ENCODE data around the gene CXCL17. TPM values are rescaled to one million over a fixed set of nuclear protein-coding genes. Genes with fewer than 3 reads are reported as not detected.
A peak's percentile ranks its signal among the peaks of the same experiment; 100 is the strongest.

CXCL17 gene
- total RNA-seq, 3 donors from 2014 or later, result not detected

DNA sequence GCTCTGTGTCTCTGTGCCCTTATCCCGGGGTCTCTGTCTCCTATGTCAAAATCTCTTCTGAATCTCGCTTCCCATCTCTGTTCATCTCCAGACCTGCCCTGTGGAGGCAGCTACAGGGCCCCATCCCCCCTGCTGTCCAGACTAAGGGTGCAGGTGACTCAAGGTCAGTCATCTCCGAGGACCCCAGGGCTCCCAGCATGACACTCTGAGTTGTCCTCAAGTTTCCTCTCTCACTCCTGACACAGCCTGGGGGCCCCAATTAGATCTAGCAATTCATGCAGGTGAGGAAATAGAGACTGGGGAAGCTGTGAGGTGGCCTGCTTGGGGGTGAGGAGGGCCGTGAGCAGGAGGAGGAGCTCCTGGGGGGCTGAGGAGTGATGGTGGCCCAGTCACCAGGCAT lies 50.6 kb downstream of the CXCL17 start:
- no peaks in the 10 kb centered on the region for H3K36me3 ChIP-seq (ENCODE audit: low read depth)
- no peak for TF ChIP-seq CTCF (IDR thresholded peaks at IDR 0.05)
- no peak for ATAC-seq
- no peak for DNase-seq
- no peaks in the 10 kb centered on the region for H3K9me3 ChIP-seq
- H3K4me1 ChIP-seq (ENCODE audit: low read depth), result peaks cover 10% of the 10 kb centered on the region
- intact Hi-C loops (cut with DNase I, micrococcal nuclease), result no loop called here
- no peak overlapping the region for H3K4me3 ChIP-seq

GRCh38 chr19:42389899-42390298 lies 52.8 kb downstream of the CXCL17 start, which contains the start of gene CNFN:
CNFN (minus strand) TSS chr19:42390297; CDS start chr19:42389037, 1,260 bp downstream.
- no peak for DNase-seq

GRCh38 chr19:42388851-42389489 lies 53.8 kb downstream of the CXCL17 start:
- no peak for TF ChIP-seq CTCF (IDR thresholded peaks at IDR 0.05)
- Histone ChIP-seq H3K36me3 (ENCODE audit: low read depth) (no peaks in the 10 kb centered on the region), H3K4me3 (no peak overlapping the region), H3K9me3 (no peaks in the 10 kb centered on the region), H3K4me1 (ENCODE audit: low read depth) (peaks cover 7% of the 10 kb centered on the region)
- DNase-seq, result no peak
- intact Hi-C loops (cut with DNase I, micrococcal nuclease), result no loop called here
- no peak for ATAC-seq

More at GRCh38 chr19:42389899-42390298, 52.8 kb downstream of the CXCL17 start, which contains the start of gene CNFN:
- intact Hi-C loops (cut with DNase I, micrococcal nuclease), result no loop called here
- H3K9me3 ChIP-seq, result no peaks in the 10 kb centered on the region
- no peak for ATAC-seq
- no peak for TF ChIP-seq CTCF (IDR thresholded peaks at IDR 0.05)
- peaks cover 7% of the 10 kb centered on the region for H3K4me1 ChIP-seq (ENCODE audit: low read depth)
- no peaks in the 10 kb centered on the region for H3K36me3 ChIP-seq (ENCODE audit: low read depth)
- no peak within 1 kb of the TSS for H3K4me3 ChIP-seq

DNA sequence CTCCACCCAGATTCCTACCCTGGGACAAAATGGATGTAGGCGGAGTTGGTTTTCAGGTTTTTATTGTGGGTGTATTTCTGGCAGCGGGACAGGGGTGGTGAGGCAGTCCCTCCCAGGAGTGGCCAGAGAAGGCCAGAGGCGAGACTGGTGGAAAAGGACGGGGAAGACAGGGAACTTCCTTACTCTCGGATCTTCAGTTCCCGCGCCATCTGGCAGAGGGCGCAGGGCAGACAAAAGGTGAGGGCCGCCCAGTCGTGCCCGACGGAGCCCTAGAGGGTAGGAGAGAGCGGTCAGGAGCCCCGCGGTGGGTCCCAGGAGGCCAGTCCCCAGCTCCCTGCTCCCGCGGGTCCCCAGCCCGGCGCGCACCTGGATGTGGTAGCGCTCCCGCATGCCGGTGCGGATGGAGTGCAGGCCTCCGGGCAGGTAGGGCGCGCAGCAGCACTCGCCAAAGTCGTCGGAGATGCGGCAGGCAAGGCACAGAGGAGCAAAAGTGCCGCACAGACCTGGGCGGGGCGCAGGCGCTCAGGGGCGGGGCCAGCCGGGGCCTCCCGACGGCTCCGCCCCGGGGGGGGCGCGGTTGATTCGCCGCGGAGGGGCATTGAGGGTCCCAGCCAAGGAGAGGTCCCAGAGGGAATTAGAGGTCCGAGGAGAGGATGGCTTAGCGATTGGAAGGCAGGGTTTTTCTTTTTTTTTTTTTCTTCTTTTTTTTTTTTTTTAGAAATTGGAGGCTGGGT lies 55.6 kb downstream of the CXCL17 start:
- peaks cover 7% of the 10 kb centered on the region for H3K4me1 ChIP-seq (ENCODE audit: low read depth)
- no peaks in the 10 kb centered on the region for H3K36me3 ChIP-seq (ENCODE audit: low read depth)
- peak; percentile 83 to 90 (median 84) for DNase-seq
- H3K9me3 ChIP-seq, result no peaks in the 10 kb centered on the region
- peak; percentile 98 for ATAC-seq
- peak; percentile 57 for TF ChIP-seq CTCF (IDR thresholded peaks at IDR 0.05)
- no peak overlapping the region for H3K4me3 ChIP-seq
- intact Hi-C loops (cut with DNase I, micrococcal nuclease), result no loop called here

DNA sequence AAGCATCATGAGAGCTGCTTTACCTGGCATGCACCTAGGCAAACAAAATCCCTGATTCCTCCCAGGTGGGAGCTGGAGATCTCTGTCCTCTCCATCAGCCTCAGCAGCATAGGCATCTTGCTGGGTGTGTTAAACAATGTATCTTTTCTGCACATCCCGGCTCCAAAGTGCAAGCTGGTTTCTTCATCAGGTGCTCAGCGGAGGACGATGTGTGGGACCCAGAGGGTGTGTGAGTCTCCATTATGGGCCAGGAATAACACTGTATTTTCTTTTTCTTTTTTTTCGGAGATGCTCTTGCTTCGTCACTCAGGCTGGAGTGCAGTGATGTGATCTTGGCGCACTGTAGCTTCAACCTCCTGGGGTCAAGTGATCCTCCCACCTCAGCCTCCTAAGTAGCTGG lies 62.6 kb downstream of the CXCL17 start:
- Histone ChIP-seq H3K36me3 (ENCODE audit: low read depth) (no peaks in the 10 kb centered on the region), H3K4me1 (ENCODE audit: low read depth) (no peaks in the 10 kb centered on the region), H3K4me3 (no peak overlapping the region), H3K9me3 (no peaks in the 10 kb centered on the region)
- TF ChIP-seq CTCF (IDR thresholded peaks at IDR 0.05), result no peak
- ATAC-seq, result no peak
- no peak for DNase-seq
- intact Hi-C loops (cut with DNase I, micrococcal nuclease), result no loop called here

Other genes with a start within 250 kb of the CXCL17 start
- gene DEDD2, start 225.3 kb downstream of the CXCL17 start, total RNA-seq, result 10 to 100 TPM; 28.0 to 40.1 (median 35.7) TPM
- 10 to 100 TPM in 2 of 3 donors, 1 to 10 TPM in 1; 9.9 to 13.4 (median 10.4) TPM for gene ZNF526, start 222.6 kb downstream of the CXCL17 start, total RNA-seq
- gene GSK3A, start 200.3 kb downstream of the CXCL17 start, total RNA-seq, result 10 to 100 TPM; 41.8 to 52.0 (median 46.9) TPM
- gene ERF, start 187.8 kb downstream of the CXCL17 start, total RNA-seq, result 10 to 100 TPM; 35.7 to 75.2 (median 42.0) TPM
- gene CIC, start 173.7 kb downstream of the CXCL17 start, total RNA-seq, result 10 to 100 TPM; 47.3 to 78.0 (median 50.0) TPM
- 1 to 10 TPM in 1 of 3 donors, not detected in 2; 1.0 TPM for gene PRR19, start 140.8 kb downstream of the CXCL17 start, total RNA-seq
- 10 to 100 TPM; 15.3 to 32.6 (median 22.9) TPM for gene PAFAH1B3, start 140.3 kb downstream of the CXCL17 start, total RNA-seq
- gene TMEM145, start 129.6 kb downstream of the CXCL17 start, total RNA-seq, result under 1 TPM in 2 of 3 donors, not detected in 1; 0.17 to 0.63 TPM
- gene MEGF8, start 117.3 kb downstream of the CXCL17 start, total RNA-seq, result 10 to 100 TPM; 17.6 to 27.0 (median 23.9) TPM
- gene CNFN, start 52.6 kb downstream of the CXCL17 start, total RNA-seq, result 1 to 10 TPM; 1.7 to 4.0 (median 3.6) TPM
- gene LIPE, start 15.6 kb downstream of the CXCL17 start, total RNA-seq, result 10 to 100 TPM in 2 of 3 donors, 1 to 10 TPM in 1; 7.9 to 11.7 (median 10.0) TPM
- gene CEACAM1, start 85.5 kb upstream of the CXCL17 start, total RNA-seq, result 1,000 to 10,000 TPM in 2 of 3 donors, 100 to 1,000 TPM in 1; 591 to 2,323 (median 1,343) TPM
- 1 to 10 TPM in 2 of 3 donors, under 1 TPM in 1; 0.32 to 5.1 (median 1.1) TPM for gene CEACAM8, start 152.0 kb upstream of the CXCL17 start, total RNA-seq